Measurements from ENCODE around the gene NFASC. TPM values are rescaled to one million over a fixed set of nuclear protein-coding genes. Genes with fewer than 3 reads are reported as not detected.
A peak's percentile ranks its signal among the peaks of the same experiment; 100 is the strongest.

The NFASC gene
- total and polyA plus RNA-seq, 4 donors = 0.23 to 5.4 (median 1.9) TPM

DNA sequence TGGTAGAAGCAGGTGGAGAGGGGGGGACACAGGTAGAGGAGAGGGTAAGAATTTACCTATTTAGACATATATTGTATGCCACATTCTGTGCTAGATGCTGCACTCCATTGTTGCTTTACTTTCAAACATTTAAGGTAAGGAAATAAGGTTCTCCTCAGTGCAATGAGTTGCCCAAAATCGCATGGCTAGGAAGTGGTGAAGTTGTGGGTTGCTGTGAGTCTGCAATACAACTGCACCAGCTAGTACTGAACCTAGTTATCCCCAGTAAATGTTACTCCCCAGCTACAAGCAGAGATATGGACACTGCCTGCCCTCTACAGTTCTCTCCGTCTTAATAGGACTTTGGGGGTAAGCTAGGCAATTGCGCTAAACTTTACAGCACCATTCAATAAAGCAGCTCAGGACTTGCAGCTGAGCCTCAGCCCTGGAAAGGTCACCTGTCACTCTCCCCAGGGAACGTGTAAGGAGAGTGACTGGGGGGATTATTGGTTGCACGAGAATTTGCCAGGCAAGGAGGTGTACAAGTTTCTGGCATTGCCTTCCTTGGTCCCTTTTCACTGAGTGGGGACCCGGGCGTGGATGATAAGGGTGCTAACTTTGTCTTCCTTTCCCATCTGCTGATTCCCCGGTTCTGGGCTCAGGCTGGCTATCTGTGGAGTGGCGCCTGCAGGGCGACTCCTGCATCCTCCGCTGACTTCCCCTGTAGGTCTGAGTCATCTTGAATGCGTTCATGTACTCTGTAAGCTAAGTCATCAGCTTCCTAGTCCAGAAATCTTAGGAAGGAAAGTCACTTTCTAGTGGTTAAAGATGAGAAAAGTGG lies 101.1 kb downstream of the NFASC start:
- no peaks in the 10 kb centered on the region for H3K27me3 ChIP-seq (ENCODE audit: control insufficient read depth in 4 of 4, insufficient read depth in 4 of 4, low read length in 3 of 4)
- WGBS = 55% methylated on average over 12 of the region's 12 CpGs
- H3K9ac ChIP-seq (ENCODE audit: low read depth in 1 of 2, low read length in 2 of 2) = no peak overlapping the region
- H3K27ac ChIP-seq (ENCODE audit: low read depth in 1 of 2, low read length in 2 of 2) = peak overlapping the region; percentile 22 to 50
- H3K4me1 ChIP-seq (ENCODE audit: control insufficient read depth in 4 of 4, insufficient read depth in 4 of 4, low read length in 3 of 4) = no peaks in the 10 kb centered on the region
- H3K36me3 ChIP-seq (ENCODE audit: control insufficient read depth in 4 of 4, insufficient read depth in 3 of 4, low read depth in 1 of 4, low read length in 3 of 4) = no peaks in the 10 kb centered on the region
- no peak overlapping the region for H3K4me3 ChIP-seq (ENCODE audit: low read depth in 1 of 3, low read length in 3 of 3)
- DNase-seq (ENCODE audit: low spot score) = peak; percentile 51
- TF ChIP-seq SP1 (IDR thresholded peaks at IDR 0.05) (no peak), FOXA1 (IDR thresholded peaks at IDR 0.05) (no peak), FOXA2 (IDR thresholded peaks at IDR 0.05) (no peak), HNF4G (IDR thresholded peaks at IDR 0.05) (no peak), NR2F2 (IDR thresholded peaks at IDR 0.05) (no peak), EGR1 (IDR thresholded peaks at IDR 0.05; ENCODE audit: low read depth in 2 of 2) (no peak), RXRA (IDR thresholded peaks at IDR 0.05) (no peak), HNF4A (conservative IDR thresholded peaks at IDR 0.05) (no peak), YY1 (IDR thresholded peaks at IDR 0.05) (no peak)
- TF ChIP-seq, protein P1, sequence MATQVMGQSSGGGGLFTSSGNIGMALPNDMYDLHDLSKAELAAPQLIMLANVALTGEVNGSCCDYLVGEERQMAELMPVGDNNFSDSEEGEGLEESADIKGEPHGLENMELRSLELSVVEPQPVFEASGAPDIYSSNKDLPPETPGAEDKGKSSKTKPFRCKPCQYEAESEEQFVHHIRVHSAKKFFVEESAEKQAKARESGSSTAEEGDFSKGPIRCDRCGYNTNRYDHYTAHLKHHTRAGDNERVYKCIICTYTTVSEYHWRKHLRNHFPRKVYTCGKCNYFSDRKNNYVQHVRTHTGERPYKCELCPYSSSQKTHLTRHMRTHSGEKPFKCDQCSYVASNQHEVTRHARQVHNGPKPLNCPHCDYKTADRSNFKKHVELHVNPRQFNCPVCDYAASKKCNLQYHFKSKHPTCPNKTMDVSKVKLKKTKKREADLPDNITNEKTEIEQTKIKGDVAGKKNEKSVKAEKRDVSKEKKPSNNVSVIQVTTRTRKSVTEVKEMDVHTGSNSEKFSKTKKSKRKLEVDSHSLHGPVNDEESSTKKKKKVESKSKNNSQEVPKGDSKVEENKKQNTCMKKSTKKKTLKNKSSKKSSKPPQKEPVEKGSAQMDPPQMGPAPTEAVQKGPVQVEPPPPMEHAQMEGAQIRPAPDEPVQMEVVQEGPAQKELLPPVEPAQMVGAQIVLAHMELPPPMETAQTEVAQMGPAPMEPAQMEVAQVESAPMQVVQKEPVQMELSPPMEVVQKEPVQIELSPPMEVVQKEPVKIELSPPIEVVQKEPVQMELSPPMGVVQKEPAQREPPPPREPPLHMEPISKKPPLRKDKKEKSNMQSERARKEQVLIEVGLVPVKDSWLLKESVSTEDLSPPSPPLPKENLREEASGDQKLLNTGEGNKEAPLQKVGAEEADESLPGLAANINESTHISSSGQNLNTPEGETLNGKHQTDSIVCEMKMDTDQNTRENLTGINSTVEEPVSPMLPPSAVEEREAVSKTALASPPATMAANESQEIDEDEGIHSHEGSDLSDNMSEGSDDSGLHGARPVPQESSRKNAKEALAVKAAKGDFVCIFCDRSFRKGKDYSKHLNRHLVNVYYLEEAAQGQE (IDR thresholded peaks at IDR 0.05) = no peak
- TF ChIP-seq, protein P2, sequence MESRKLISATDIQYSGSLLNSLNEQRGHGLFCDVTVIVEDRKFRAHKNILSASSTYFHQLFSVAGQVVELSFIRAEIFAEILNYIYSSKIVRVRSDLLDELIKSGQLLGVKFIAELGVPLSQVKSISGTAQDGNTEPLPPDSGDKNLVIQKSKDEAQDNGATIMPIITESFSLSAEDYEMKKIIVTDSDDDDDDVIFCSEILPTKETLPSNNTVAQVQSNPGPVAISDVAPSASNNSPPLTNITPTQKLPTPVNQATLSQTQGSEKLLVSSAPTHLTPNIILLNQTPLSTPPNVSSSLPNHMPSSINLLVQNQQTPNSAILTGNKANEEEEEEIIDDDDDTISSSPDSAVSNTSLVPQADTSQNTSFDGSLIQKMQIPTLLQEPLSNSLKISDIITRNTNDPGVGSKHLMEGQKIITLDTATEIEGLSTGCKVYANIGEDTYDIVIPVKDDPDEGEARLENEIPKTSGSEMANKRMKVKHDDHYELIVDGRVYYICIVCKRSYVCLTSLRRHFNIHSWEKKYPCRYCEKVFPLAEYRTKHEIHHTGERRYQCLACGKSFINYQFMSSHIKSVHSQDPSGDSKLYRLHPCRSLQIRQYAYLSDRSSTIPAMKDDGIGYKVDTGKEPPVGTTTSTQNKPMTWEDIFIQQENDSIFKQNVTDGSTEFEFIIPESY (IDR thresholded peaks at IDR 0.05) = no peak
- TF ChIP-seq, protein P3, sequence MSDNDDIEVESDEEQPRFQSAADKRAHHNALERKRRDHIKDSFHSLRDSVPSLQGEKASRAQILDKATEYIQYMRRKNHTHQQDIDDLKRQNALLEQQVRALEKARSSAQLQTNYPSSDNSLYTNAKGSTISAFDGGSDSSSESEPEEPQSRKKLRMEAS (IDR thresholded peaks at IDR 0.05) = no peak
- TF ChIP-seq, protein P4, sequence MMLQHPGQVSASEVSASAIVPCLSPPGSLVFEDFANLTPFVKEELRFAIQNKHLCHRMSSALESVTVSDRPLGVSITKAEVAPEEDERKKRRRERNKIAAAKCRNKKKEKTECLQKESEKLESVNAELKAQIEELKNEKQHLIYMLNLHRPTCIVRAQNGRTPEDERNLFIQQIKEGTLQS (IDR thresholded peaks at IDR 0.05) = no peak
- no peaks in the 10 kb centered on the region for H3K9me3 ChIP-seq (ENCODE audit: control insufficient read depth in 4 of 4, low read length in 3 of 4)

DNA sequence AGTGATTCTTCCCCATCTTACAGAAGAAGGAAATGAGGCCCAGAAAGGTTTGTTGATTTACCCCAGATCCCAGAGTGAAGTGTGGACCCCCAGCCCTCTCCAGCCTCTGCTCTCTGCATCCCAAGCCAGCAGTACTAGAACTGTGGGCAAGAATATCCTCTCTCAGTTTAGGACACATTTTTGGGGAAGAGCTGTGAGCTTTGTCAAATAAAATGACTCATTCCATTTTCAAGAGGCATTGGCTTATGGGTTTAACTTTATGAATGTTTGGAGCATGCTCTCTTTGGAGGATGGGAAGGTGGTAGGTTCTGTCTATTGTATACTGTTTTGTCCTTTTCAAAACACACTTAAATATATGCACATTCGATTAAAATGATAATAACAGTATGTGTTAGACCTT lies 101.8 kb downstream of the NFASC start:
- no peaks in the 10 kb centered on the region for H3K4me1 ChIP-seq (ENCODE audit: control insufficient read depth in 4 of 4, insufficient read depth in 4 of 4, low read length in 3 of 4)
- DNase-seq (ENCODE audit: low spot score) = no peak
- H3K27ac ChIP-seq (ENCODE audit: low read depth in 1 of 2, low read length in 2 of 2) = peak overlapping the region in 1 of 2 donors; percentile 22
- H3K27me3 ChIP-seq (ENCODE audit: control insufficient read depth in 4 of 4, insufficient read depth in 4 of 4, low read length in 3 of 4) = no peaks in the 10 kb centered on the region
- H3K36me3 ChIP-seq (ENCODE audit: control insufficient read depth in 4 of 4, insufficient read depth in 3 of 4, low read depth in 1 of 4, low read length in 3 of 4) = no peaks in the 10 kb centered on the region
- H3K9me3 ChIP-seq (ENCODE audit: control insufficient read depth in 4 of 4, low read length in 3 of 4) = no peaks in the 10 kb centered on the region
- H3K9ac ChIP-seq (ENCODE audit: low read depth in 1 of 2, low read length in 2 of 2) = no peak overlapping the region
- no peak overlapping the region for H3K4me3 ChIP-seq (ENCODE audit: low read depth in 1 of 3, low read length in 3 of 3)
- WGBS = 59% methylated on average over 1 of the region's 1 CpG
- TF ChIP-seq, protein P4 (IDR thresholded peaks at IDR 0.05) = no peak
- no peak for TF ChIP-seq HNF4A (conservative IDR thresholded peaks at IDR 0.05)
- TF ChIP-seq, protein P2 (IDR thresholded peaks at IDR 0.05) = no peak
- TF ChIP-seq SP1 (IDR thresholded peaks at IDR 0.05) = no peak
- TF ChIP-seq NR2F2 (IDR thresholded peaks at IDR 0.05) = no peak
- TF ChIP-seq, protein P1 (IDR thresholded peaks at IDR 0.05) = no peak
- TF ChIP-seq FOXA1 (IDR thresholded peaks at IDR 0.05) = no peak
- TF ChIP-seq RXRA (IDR thresholded peaks at IDR 0.05) = no peak
- no peak for TF ChIP-seq FOXA2 (IDR thresholded peaks at IDR 0.05)
- no peak for TF ChIP-seq EGR1 (IDR thresholded peaks at IDR 0.05; ENCODE audit: low read depth in 2 of 2)
- TF ChIP-seq HNF4G (IDR thresholded peaks at IDR 0.05) = no peak
- no peak for TF ChIP-seq TAF1 (conservative IDR thresholded peaks at IDR 0.05)
- TF ChIP-seq, protein P5, sequence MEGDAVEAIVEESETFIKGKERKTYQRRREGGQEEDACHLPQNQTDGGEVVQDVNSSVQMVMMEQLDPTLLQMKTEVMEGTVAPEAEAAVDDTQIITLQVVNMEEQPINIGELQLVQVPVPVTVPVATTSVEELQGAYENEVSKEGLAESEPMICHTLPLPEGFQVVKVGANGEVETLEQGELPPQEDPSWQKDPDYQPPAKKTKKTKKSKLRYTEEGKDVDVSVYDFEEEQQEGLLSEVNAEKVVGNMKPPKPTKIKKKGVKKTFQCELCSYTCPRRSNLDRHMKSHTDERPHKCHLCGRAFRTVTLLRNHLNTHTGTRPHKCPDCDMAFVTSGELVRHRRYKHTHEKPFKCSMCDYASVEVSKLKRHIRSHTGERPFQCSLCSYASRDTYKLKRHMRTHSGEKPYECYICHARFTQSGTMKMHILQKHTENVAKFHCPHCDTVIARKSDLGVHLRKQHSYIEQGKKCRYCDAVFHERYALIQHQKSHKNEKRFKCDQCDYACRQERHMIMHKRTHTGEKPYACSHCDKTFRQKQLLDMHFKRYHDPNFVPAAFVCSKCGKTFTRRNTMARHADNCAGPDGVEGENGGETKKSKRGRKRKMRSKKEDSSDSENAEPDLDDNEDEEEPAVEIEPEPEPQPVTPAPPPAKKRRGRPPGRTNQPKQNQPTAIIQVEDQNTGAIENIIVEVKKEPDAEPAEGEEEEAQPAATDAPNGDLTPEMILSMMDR (IDR thresholded peaks at IDR 0.05; ENCODE audit: low read depth, low read length, missing input control) = no peak
